ENCODE measurements around the gene TPSD1. TPM values are rescaled to one million over a fixed set of nuclear protein-coding genes. Genes with fewer than 3 reads are reported as not detected.

Gene TPSD1
- polyA plus RNA-seq, 3 donors = not detected

GRCh38 chr16:1308036-1308976 is 52.4 kb downstream of the TPSD1 start:
- H3K27me3 Mint-ChIP-seq (ENCODE audit: low read depth in 3 of 3) = peaks cover 0 to 2% (median under 1%) of the 10 kb centered on the region in 3 donors
- peak overlapping the region; percentile 68 for H3K4me2 ChIP-seq (replicated peaks; ENCODE audit: extremely low read depth, low read length, poor library complexity, severe bottlenecking)
- TF ChIP-seq CTCF (IDR thresholded peaks at IDR 0.05) = no peak
- peaks cover 35% of the 10 kb centered on the region for H4K20me1 ChIP-seq (ENCODE audit: insufficient read depth, low read length)
- H3K4me3 Mint-ChIP-seq = peak overlapping the region; percentile 73 to 85
- no peaks in the 10 kb centered on the region for H3K9me3 ChIP-seq (replicated peaks in 1 of 2; ENCODE audit: control insufficient read depth in 1 of 2, insufficient read depth in 1 of 2, low read length in 2 of 2)
- peaks cover 9 to 11% of the 10 kb centered on the region in 2 donors for H3K36me3 ChIP-seq (replicated peaks in 1 of 2; ENCODE audit: control insufficient read depth in 1 of 2, insufficient read depth in 2 of 2, low read length in 2 of 2)
- peaks cover 3 to 11% of the 10 kb centered on the region in 2 donors for H3K36me3 Mint-ChIP-seq
- H3K27ac Mint-ChIP-seq = peak overlapping the region; percentile 62 to 100 (median 99)
- peak overlapping the region; percentile 87 for H2AFZ ChIP-seq (ENCODE audit: insufficient read depth, low read depth, low read length, poor library complexity, severe bottlenecking)
- intact Hi-C loops (cut with micrococcal nuclease) = loop anchor here in 1 of 2 donors (10.0 kb wide), 1 partner anchor 106 kb away; the partner anchor contains the start of gene UNKL
- H3K4me3 ChIP-seq (replicated peaks in 1 of 3; ENCODE audit: low read depth in 2 of 3, low read length in 3 of 3) = peak overlapping the region; percentile 24 to 75 (median 54)
- 6% methylated on average over 30 of the region's 43 CpGs for WGBS (ENCODE audit: insufficient coverage)
- H3K27me3 ChIP-seq (ENCODE audit: control insufficient read depth in 2 of 2, insufficient read depth in 2 of 2, low read length in 2 of 2) = no peaks in the 10 kb centered on the region
- peaks cover 35% of the 10 kb centered on the region for H3K79me2 ChIP-seq (ENCODE audit: insufficient read depth, low read length)
- H3K4me1 ChIP-seq (ENCODE audit: control insufficient read depth in 1 of 2, insufficient read depth in 2 of 2, low read length in 2 of 2) = peaks cover 32 to 36% of the 10 kb centered on the region in 2 donors
- H3K27ac ChIP-seq (ENCODE audit: low read depth in 1 of 2, low read length in 2 of 2) = peak overlapping the region in 1 of 2 donors; percentile 100
- peak in 1 of 3 donors; percentile 26 for DNase-seq
- peaks cover 45% of the 10 kb centered on the region for H3K4me1 Mint-ChIP-seq
- H3K9ac ChIP-seq (ENCODE audit: insufficient read depth, low read length, poor library complexity, severe bottlenecking) = peak overlapping the region; percentile 100
- H3K9me3 Mint-ChIP-seq = peaks cover 0 to 2% (median 0%) of the 10 kb centered on the region in 7 donors

Other genes starting within 250 kb of the TPSD1 start
- gene SSTR5, start 183.3 kb upstream of the TPSD1 start, polyA plus RNA-seq = not detected
- gene C1QTNF8, start 159.8 kb upstream of the TPSD1 start, polyA plus RNA-seq = not detected
- not detected for gene CACNA1H, start 103.0 kb upstream of the TPSD1 start, polyA plus RNA-seq
- gene TPSG1, start 30.8 kb upstream of the TPSD1 start, polyA plus RNA-seq = not detected
- gene TPSB2, start 25.9 kb upstream of the TPSD1 start, polyA plus RNA-seq = not detected
- not detected for gene TPSAB1, start 15.4 kb upstream of the TPSD1 start, polyA plus RNA-seq
- gene UBE2I, start 53.6 kb downstream of the TPSD1 start, polyA plus RNA-seq = 100 to 1,000 TPM in 1 of 3 donors, 10 to 100 TPM in 2; 76.8 to 112 (median 88.8) TPM
- 1 to 10 TPM in 1 of 3 donors, not detected in 2; 1.0 TPM for gene BAIAP3, start 77.6 kb downstream of the TPSD1 start, polyA plus RNA-seq
- 10 to 100 TPM; 23.2 to 73.1 (median 48.2) TPM for gene TSR3, start 95.8 kb downstream of the TPSD1 start, polyA plus RNA-seq
- gene GNPTG, start 95.9 kb downstream of the TPSD1 start, polyA plus RNA-seq = 100 to 1,000 TPM in 1 of 3 donors, 10 to 100 TPM in 2; 74.7 to 130 (median 82.5) TPM
- 10 to 100 TPM in 1 of 3 donors, 1 to 10 TPM in 2; 1.2 to 19.9 (median 2.2) TPM for gene UNKL, start 158.6 kb downstream of the TPSD1 start, polyA plus RNA-seq
- gene UQCC4, start 164.7 kb downstream of the TPSD1 start, polyA plus RNA-seq = 10 to 100 TPM; 10.0 to 48.8 (median 35.3) TPM
- gene PERCC1, start 175.0 kb downstream of the TPSD1 start, polyA plus RNA-seq = not detected
- 1 to 10 TPM in 1 of 3 donors, not detected in 2; 5.9 TPM for gene CCDC154, start 188.5 kb downstream of the TPSD1 start, polyA plus RNA-seq
- 100 to 1,000 TPM in 1 of 3 donors, 10 to 100 TPM in 2; 37.4 to 249 (median 56.5) TPM for gene CLCN7, start 219.0 kb downstream of the TPSD1 start, polyA plus RNA-seq
- gene PTX4, start 232.9 kb downstream of the TPSD1 start, polyA plus RNA-seq = under 1 TPM in 1 of 3 donors, not detected in 2; 0.19 TPM
- 10 to 100 TPM in 2 of 3 donors, 1 to 10 TPM in 1; 7.3 to 58.1 (median 11.4) TPM for gene TELO2, start 237.3 kb downstream of the TPSD1 start, polyA plus RNA-seq